Measurements from ENCODE around the gene S100A9.

DNA sequence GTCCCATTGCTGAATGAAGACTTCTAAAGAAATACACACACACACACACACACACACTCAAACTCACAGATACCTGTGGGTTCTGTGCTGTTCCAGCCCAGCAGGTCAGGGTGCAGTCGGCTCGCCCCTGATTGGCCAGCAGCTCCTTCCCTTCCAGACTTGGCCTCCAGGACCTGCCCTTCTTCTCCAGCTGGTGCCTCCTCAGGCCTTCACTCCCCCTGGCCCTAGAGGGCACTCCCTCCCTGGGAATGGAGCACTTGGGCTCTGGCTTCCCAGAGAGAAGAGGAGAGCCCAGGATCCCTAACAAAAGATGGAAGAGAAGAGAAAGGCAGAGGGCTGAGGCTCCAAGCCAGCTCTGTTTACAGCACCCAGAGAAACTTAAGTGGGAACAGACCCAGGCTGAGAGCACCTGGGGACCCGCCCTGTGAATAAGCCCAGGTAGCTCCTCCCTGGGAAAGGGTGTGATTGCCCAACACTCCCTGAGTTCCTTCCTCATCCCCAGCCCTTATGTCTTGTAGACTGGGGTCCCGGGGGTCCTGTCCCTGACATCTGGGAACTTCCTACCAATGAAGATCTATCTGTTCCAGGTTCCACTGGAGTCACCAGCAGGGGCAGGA lies 45.0 kb upstream of the S100A9 start, which contains the start of gene PGLYRP3:
- TF ChIP-seq, protein P1, sequence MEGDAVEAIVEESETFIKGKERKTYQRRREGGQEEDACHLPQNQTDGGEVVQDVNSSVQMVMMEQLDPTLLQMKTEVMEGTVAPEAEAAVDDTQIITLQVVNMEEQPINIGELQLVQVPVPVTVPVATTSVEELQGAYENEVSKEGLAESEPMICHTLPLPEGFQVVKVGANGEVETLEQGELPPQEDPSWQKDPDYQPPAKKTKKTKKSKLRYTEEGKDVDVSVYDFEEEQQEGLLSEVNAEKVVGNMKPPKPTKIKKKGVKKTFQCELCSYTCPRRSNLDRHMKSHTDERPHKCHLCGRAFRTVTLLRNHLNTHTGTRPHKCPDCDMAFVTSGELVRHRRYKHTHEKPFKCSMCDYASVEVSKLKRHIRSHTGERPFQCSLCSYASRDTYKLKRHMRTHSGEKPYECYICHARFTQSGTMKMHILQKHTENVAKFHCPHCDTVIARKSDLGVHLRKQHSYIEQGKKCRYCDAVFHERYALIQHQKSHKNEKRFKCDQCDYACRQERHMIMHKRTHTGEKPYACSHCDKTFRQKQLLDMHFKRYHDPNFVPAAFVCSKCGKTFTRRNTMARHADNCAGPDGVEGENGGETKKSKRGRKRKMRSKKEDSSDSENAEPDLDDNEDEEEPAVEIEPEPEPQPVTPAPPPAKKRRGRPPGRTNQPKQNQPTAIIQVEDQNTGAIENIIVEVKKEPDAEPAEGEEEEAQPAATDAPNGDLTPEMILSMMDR (IDR thresholded peaks at IDR 0.05) = no peak
- TF ChIP-seq ZFX (IDR thresholded peaks at IDR 0.05; ENCODE audit: borderline replicate concordance) = no peak
